Large intestine (tissue), 3 donors: Measurements from ENCODE around the gene HSPA1B. TPM values are rescaled to one million over a fixed set of nuclear protein-coding genes. Genes with fewer than 3 reads are reported as not detected.
A peak's percentile ranks its signal among the peaks of the same experiment; 100 is the strongest.
"Not testable (repeated sequence)": the region's sequence is repeated elsewhere in the genome, so short reads cannot be mapped to it uniquely, and the experiment has no call there.

Source experiments
- DNase-seq, 2 donors: peaks; one replicate each; pipeline versions ENCODE4 v3.0.0 to v3.0.0-alpha.2; 2013
- H3K27ac ChIP-seq: one replicate; pipeline ENCODE4 v1.5.1; 2013; ENCODE audit warnings: low read length
- H3K27me3 ChIP-seq: 2 replicates; pipeline ENCODE4 v1.6.1; 2013; ENCODE audit warnings: low read length; ENCODE audit not compliant: control insufficient read depth, insufficient read depth
- H3K36me3 ChIP-seq: 2 replicates; pipeline ENCODE4 v1.6.1; 2013; ENCODE audit warnings: low read length; ENCODE audit not compliant: control insufficient read depth, insufficient read depth
- H3K4me1 ChIP-seq: one replicate; pipeline ENCODE4 v1.6.1; 2013; ENCODE audit warnings: low read length; ENCODE audit not compliant: control insufficient read depth, insufficient read depth
- H3K4me3 ChIP-seq: one replicate; pipeline ENCODE4 v1.5.1; 2013; ENCODE audit warnings: low read length
- H3K9me3 ChIP-seq: one replicate; pipeline ENCODE4 v1.6.1; 2013; ENCODE audit warnings: mild to moderate bottlenecking, low read depth, low read length, moderate library complexity; ENCODE audit not compliant: control insufficient read depth
- WGBS: methylation state at CpG from one replicate; pipeline ENCODE4 v1.1.5; 2013; ENCODE audit warnings: low lambda C conversion rate; ENCODE audit not compliant: insufficient coverage; 5-methylcytosine and 5-hydroxymethylcytosine counted together
- polyA plus RNA-seq: library from polyadenylated mRNA; unstranded; fragments of 120-200 nt; gene quantifications from one replicate; pipeline ENCODE4 v1.2.1, GENCODE V29; 2013

HSPA1B gene
- polyA plus RNA-seq, 1 donor: 241 TPM

DNA sequence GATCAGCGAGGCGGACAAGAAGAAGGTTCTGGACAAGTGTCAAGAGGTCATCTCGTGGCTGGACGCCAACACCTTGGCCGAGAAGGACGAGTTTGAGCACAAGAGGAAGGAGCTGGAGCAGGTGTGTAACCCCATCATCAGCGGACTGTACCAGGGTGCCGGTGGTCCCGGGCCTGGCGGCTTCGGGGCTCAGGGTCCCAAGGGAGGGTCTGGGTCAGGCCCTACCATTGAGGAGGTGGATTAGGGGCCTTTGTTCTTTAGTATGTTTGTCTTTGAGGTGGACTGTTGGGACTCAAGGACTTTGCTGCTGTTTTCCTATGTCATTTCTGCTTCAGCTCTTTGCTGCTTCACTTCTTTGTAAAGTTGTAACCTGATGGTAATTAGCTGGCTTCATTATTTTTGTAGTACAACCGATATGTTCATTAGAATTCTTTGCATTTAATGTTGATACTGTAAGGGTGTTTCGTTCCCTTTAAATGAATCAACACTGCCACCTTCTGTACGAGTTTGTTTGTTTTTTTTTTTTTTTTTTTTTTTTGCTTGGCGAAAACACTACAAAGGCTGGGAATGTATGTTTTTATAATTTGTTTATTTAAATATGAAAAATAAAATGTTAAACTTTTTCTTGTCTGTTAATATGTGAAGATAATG lies 2.2 kb downstream of the HSPA1B start:
- H3K4me1 ChIP-seq: peaks cover 21% of the 10 kb centered on the region
- no peaks in the 10 kb centered on the region for H3K36me3 ChIP-seq
- H3K4me3 ChIP-seq: peak overlapping the region; percentile 73
- H3K27ac ChIP-seq: peak overlapping the region; percentile 92
- DNase-seq: peak in 1 of 2 donors; percentile 61
- no peaks in the 10 kb centered on the region for H3K9me3 ChIP-seq
- WGBS: 0% methylated on average over 4 of the region's 15 CpGs
- no peaks in the 10 kb centered on the region for H3K27me3 ChIP-seq

DNA sequence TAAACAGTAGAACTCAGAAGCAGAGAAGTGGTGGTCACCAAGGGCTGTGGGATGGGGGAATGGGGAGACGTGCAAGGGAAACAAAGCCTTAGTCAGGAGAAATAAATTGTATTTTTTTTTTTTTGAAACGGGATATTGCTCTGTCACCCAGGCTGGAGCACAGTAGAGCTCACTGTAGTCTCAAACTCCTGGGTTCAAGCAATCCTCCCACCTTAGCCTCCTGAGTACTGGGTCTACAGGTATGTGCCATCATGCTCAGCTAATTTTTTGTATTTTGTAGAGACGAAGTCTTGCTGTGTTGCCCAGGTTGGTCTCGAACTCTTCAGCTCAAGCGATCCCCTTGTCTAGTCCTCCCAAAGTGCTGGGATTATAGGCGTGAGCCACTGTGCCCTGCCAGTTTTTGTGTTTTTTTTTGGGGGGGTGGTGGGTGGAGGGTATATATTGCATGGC lies 3.4 kb downstream of the HSPA1B start:
- peak overlapping the region; percentile 73 for H3K4me3 ChIP-seq
- WGBS: 23% methylated on average over 2 of the region's 6 CpGs
- DNase-seq: peak in 1 of 2 donors; percentile 27
- H3K27me3 ChIP-seq: no peaks in the 10 kb centered on the region
- H3K36me3 ChIP-seq: no peaks in the 10 kb centered on the region
- H3K9me3 ChIP-seq: no peaks in the 10 kb centered on the region
- peak overlapping the region; percentile 92 for H3K27ac ChIP-seq
- peaks cover 17% of the 10 kb centered on the region for H3K4me1 ChIP-seq

DNA sequence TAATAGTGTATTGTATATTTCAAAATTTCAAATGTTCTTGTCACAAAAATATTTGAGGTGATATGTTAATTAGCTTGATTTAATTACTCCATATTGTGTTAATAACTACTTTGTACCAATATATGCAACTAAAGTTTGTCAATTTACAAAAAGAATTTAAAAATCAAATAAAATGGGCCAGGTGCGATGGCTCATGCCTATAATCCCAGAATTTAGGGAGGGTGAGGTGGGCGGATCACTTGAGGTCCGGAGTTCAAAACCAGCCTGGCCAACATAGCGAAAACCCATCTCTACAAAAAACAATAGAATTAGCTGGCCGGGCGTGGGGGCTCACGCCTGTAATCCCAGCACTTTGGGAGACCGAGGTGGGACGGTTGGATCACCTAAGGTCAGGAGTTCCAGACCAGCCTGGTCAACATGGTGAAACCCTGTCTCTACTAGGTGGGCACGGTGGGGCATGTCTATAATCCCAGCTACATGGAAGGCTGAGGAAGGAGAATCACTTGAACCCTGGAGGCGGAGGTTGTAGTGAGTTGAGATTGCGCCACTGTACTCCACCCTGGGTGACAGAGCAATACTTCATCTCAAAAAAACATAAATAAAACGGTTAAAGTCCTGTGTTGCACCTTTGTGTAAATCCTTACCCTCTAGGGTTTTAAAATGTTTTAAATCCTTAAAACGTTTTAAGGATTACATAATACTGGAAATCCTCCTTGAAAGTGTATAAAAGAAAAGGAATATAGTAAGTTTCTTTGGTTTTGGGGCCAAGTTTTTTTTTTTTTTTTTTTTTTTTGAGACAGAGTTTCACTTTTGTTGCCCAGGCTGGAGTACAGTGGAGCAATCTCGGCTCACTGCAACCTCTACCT lies 4.0 kb downstream of the HSPA1B start:
- H3K4me1 ChIP-seq: peaks cover 17% of the 10 kb centered on the region
- WGBS: 100% methylated on average over 1 of the region's 15 CpGs

DNA sequence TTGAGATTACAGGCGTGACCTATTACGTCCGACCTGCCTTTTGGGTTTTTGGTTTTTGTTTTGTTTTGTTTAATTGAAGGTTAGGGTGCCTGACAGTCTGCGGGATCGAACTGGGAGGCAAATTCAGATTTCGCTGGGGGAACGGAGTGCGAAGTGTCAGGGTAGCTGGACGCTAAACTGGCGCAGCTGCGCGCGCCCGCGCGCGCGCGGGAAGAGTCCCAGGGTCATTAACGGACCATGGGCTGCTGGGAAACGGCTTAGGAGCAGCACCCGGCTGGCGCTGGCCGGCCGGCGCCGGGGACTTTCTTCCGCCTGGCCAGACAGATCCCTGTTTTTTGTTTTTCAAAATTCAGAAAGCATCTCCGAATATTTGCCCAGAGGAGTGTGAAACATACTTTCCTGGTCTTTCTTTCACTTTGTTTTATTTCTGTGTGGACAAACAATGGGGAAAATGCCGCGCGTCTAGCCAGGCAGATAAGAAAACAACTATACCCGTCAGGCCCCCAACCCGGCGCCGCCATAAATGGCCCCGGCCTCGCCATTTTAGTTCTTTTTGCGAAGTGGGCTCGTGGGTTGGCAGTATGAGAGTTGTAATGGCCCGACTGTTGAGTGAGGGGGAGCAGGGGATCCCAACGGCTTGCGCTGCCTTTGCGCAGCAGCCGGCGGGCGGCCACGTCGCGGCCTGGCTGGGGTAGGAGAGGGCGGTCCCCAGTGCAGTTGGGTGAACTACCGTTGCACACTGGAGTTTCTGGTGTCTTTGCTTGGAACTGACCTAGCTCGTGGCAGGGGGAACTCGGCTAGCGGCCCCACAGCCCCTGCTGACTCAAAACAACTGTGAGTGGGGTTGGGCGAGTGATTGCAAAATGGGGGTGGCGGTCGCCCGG lies 7.1 kb downstream of the HSPA1B start:
- WGBS: no CpG with 5 or more reads among the region's 59 CpGs
- Histone ChIP-seq H3K4me1 (peaks cover 32% of the 10 kb centered on the region), H3K36me3 (peaks cover 28% of the 10 kb centered on the region), H3K27me3 (no peaks in the 10 kb centered on the region), H3K9me3 (no peaks in the 10 kb centered on the region), H3K4me3 (peak overlapping the region; percentile 96), H3K27ac (peak overlapping the region; percentile 96)
- peak; percentile 87 to 94 for DNase-seq

More for the DNA sequence above, 4.0 kb downstream of the HSPA1B start:
- Histone ChIP-seq H3K27ac (peak overlapping the region; percentile 92), H3K36me3 (no peaks in the 10 kb centered on the region), H3K4me3 (peak overlapping the region; percentile 73), H3K27me3 (no peaks in the 10 kb centered on the region), H3K9me3 (no peaks in the 10 kb centered on the region)
- DNase-seq: peak in 1 of 2 donors; percentile 22

DNA sequence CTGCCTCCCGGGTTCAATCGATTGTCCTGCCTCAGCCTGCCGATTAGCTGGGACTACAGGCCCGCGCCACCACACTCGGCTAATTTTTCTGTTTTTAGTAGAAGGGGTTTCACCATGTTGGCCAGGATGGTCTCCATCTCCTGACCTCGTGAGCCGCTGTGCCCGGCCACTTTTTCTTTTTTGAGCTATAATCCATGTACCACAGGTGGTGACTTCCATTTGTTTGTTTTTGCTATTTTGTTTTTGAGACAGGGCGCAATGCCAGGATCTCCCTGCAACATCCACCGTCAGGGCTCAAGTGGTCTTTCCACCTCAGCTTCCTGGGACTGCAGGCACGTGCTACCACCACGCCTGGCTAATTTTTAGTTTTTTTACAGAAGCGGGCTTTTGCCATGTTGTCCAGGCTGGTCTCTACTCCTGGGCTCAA lies 8.5 kb downstream of the HSPA1B start:
- Histone ChIP-seq H3K27me3 (no peaks in the 10 kb centered on the region), H3K36me3 (peaks cover 40% of the 10 kb centered on the region), H3K4me3 (peak overlapping the region; percentile 96), H3K9me3 (no peaks in the 10 kb centered on the region), H3K4me1 (peaks cover 30% of the 10 kb centered on the region), H3K27ac (peak overlapping the region; percentile 96)
- 40% methylated on average over 1 of the region's 14 CpGs for WGBS
- DNase-seq: no peak

DNA sequence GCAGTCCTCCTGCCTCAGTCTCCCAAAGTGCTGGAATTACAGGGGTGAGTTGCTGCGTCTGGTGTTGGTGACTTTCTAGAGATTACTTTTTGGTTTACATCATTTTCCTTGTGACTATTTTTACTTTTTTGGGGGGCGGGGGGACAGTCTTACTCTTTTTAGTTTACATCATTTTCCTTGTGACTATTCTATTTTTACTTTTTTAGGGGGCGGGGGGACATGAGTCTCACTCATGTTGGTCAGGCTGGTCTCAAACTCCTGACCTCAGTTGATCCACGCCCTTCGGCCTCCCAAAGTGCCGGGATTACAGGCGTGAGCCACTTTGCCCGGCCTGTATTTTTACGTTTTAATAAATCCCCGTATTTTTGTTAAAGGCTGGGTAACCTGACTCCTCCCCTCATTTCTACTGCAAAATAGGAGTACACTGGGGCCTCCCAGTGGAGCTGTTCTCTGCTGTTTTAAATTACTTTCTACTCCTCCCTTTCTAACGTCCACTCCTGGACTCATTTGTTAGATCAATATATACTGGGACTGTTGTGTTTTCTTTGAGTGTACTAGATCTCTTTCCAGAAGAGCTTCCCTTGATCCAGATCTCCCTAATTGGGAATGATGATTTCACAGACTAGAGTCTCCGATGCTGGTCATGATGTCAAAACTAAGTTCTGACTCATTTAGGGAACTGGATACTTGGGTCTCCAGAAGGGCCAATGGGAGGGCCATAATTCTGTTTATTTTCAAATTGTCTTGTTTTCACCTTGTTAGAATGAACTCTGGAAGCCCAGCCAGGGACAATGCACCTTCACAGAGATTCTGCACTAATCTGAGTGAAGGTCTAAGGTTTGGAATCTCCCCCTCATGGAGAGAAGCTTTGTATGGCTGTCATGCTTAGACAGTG lies 9.2 kb downstream of the HSPA1B start:
- 20% methylated on average over 1 of the region's 12 CpGs for WGBS
- H3K36me3 ChIP-seq: peaks cover 44% of the 10 kb centered on the region
- DNase-seq: no peak
- peak overlapping the region; percentile 96 for H3K4me3 ChIP-seq
- no peaks in the 10 kb centered on the region for H3K27me3 ChIP-seq
- H3K9me3 ChIP-seq: no peaks in the 10 kb centered on the region
- H3K4me1 ChIP-seq: peaks cover 23% of the 10 kb centered on the region
- peak overlapping the region; percentile 96 for H3K27ac ChIP-seq

DNA sequence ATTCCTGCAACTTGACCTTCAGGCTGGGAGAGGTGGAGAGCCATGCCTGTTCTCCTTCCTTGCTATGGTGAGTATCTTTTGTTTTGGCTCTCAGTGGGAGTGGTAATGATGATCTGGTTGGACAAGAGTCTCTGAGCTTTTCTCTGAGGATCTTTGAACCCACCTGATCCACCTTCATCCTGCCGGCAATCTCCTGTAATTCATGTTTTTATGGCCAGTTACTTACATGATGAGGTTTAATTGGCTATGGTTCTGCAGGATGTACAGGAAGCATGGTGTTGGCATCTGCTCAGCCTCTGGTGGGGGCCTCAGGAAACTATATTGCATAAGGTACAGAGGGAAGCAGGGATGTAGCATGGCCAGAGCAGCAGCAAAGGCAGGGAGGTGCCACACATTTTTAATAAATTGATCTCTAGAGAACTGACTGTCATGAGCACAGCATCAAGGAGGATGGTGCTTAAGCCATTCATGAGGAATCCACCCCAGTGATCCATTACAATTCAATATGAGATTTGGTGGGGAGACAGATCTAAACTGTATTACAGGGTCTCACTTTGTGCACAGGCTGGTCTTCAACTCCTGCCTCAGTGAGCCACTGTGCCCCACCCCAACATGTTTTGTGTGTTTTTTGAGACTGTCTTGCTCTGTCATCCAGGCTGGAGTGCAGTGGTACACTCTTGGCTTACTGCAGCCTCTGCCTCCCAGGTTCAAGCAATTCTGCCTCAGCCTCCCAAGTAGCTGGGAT lies 10.0 kb downstream of the HSPA1B start:
- peak; percentile 49 to 77 for DNase-seq
- Histone ChIP-seq H3K4me1 (peaks cover 22% of the 10 kb centered on the region), H3K4me3 (peak overlapping the region; percentile 96), H3K36me3 (peaks cover 44% of the 10 kb centered on the region), H3K27me3 (no peaks in the 10 kb centered on the region), H3K27ac (peak overlapping the region; percentile 96), H3K9me3 (no peaks in the 10 kb centered on the region)
- WGBS: no CpG with 5 or more reads among the region's 1 CpG

DNA sequence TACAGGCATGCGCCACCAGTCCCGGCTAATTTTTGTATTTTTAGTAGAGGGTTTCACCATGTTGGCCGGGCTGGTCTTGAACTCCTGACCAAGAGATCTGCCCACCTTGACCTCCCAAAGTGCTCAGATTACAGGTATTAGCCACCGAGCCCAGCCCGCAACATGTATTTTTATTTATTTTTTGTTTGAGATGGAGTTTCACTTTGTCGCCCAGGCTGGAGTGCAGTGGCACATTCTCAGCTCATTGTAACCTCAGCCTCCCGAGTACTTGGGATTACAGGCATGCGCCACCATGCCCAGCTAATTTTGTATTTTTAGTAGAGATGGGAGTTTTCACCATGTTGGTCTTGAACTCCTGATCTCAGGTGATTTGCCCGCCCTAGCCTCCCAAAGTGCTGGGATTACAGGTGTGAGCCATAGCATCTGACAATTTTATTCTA lies 10.6 kb downstream of the HSPA1B start:
- not testable (repeated sequence) for H3K27ac ChIP-seq
- WGBS: 100% methylated on average over 1 of the region's 9 CpGs

DNA sequence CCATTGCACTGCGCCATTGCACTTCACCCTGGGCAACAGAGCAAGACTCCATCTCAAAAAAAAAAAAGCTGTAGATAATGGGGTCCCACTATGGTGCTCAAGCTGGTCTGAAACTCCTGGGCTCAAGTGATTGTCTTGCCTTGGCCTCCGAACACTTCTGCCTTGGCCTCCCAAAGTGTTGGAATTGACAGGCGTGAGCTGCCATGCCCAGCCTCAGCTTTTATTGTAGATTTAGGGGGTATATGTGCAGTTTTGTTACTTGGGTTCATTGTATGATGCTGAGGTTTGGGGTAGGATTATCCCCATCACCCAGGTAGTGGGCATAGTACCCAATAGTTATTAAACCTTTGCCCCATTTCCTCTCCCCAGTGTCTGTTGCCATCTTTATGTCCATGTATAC lies 11.4 kb downstream of the HSPA1B start:
- Histone ChIP-seq H3K4me1 (peaks cover 22% of the 10 kb centered on the region), H3K27ac (no peak overlapping the region), H3K9me3 (no peaks in the 10 kb centered on the region), H3K36me3 (peaks cover 44% of the 10 kb centered on the region), H3K4me3 (no peak overlapping the region), H3K27me3 (no peaks in the 10 kb centered on the region)
- no peak for DNase-seq
- no CpG with 5 or more reads among the region's 3 CpGs for WGBS

More for the DNA sequence above, 10.6 kb downstream of the HSPA1B start:
- not testable (repeated sequence) for H3K27me3 ChIP-seq, DNase-seq, H3K4me3 ChIP-seq, H3K9me3 ChIP-seq
- peaks cover 22% of the 10 kb centered on the region for H3K4me1 ChIP-seq
- H3K36me3 ChIP-seq: peaks cover 44% of the 10 kb centered on the region
